HUDEP-2 (cell line): Measurements from ENCODE around the gene PPP1R3F.
"Not testable (repeated sequence)": the region's sequence is repeated elsewhere in the genome, so short reads cannot be mapped to it uniquely, and the experiment has no call there.

Source experiments
- DNase-seq, 76 experiments: peaks; one replicate each; lab custom pipeline; 2025; ENCODE audit not compliant: unreplicated experiment in 76 of 76; lab: John Stamatoyannopoulos, UW

PPP1R3F gene

GRCh38 chrX:49270249-49270921 lies 792 bp downstream of the PPP1R3F start:
- DNase-seq = no peak

GRCh38 chrX:49271341-49271740 lies 1.7 kb downstream of the PPP1R3F start:
- DNase-seq = peak in 1 of 76 experiments; percentile 0

- no peak for DNase-seq
Observed at GRCh38 chrX:49272421-49272820, 2.8 kb downstream of the PPP1R3F start.

DNA sequence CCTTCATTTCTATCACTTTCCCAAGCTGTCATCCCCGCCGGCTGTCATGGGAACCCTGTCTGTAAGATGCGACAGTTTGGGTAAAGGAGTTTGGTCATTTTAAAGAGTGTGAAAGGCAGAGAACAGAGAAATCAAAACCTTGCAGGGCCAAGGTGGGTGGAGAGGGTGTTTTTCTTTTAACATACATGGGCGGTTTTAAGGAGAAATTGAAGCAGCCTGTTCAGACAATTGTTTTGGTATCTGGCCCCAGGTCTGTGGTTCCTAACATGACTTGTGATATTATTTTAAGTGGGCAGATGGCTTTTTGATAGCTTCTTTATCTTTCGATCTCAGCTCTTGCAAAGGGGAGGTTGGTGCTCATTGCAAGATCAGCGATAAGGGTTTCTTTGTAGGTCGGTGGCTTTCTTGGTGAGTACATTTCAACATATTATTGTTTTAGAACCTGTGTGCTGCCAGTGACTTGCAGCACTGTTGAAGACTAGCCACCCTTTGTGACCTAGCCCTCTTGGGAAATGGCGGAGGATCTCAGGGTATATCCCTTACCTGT lies 3.7 kb downstream of the PPP1R3F start:
- peak in 8 of 76 experiments; percentile 0 to 37 (median 0) for DNase-seq

- DNase-seq = no peak
Observed at GRCh38 chrX:49276207-49276606, 6.6 kb downstream of the PPP1R3F start.

- DNase-seq = no peak
Observed at GRCh38 chrX:49276671-49277534, 7.3 kb downstream of the PPP1R3F start.

DNA sequence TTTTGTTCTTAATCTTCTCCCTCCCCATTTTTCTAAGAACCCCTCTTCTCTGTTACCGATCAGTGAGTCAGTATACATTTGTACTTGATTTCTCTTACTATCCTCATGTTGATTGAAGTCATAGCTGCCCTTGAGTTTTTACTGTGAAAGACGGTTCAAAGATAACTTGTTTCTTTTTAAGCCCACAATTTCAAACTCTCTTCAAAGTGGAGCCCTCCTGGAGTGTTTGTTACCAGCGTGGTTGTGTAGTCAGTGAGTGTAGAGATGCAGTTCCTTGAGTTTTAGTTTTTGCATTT lies 7.9 kb downstream of the PPP1R3F start:
- no peak for DNase-seq

GRCh38 chrX:49278081-49278480 lies 8.5 kb downstream of the PPP1R3F start:
- DNase-seq = no peak

- no peak for DNase-seq
Observed at GRCh38 chrX:49282647-49283011, 13.0 kb downstream of the PPP1R3F start.

GRCh38 chrX:49284212-49284611 lies 14.6 kb downstream of the PPP1R3F start:
- DNase-seq = no peak

GRCh38 chrX:49286136-49286535 lies 16.5 kb downstream of the PPP1R3F start:
- no peak for DNase-seq

GRCh38 chrX:49286581-49286980 lies 17.0 kb downstream of the PPP1R3F start:
- no peak for DNase-seq

DNA sequence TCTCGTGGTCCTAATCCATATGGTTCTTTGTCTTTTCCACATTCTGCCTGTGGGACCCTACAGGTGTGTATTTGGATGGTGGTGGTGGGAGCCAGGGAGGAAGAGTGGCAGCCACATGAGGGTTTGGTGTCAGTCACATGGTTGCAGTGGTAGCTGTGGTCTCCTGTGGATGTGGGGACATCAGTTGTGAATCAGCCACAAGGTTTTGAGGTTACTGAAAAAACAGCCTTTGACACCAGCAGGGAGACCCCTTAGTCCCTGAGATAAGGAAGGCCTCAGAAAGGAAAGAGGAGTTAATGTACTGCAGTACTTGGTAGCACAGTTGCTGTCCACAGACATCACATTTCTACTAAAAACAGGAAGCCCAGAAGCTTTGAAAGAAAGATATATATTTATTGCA lies 18.1 kb downstream of the PPP1R3F start:
- DNase-seq = no peak

DNA sequence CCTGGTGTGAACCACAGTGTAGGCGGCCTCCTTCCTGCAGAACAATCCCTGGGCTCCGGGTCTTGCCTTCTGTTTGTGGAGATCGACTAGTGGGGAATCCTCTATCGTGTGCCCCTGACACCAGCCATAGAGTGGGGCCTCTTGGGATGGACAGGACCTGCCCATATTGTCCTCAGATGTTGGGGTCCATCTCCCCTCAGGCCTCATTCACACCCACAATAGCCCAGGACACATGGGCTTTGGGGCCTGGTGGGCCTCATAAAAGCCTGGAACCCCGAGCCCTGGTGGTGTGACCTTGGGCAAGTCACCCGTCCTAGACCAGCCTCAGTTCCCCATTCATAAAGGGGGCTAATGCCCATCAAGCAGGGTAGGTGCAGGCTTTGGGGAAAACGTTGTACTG lies 20.6 kb downstream of the PPP1R3F start:
- DNase-seq = no peak

GRCh38 chrX:49291615-49292337 lies 22.2 kb downstream of the PPP1R3F start:
- peak in 54 of 76 experiments; percentile 0 to 61 (median 26) for DNase-seq

DNA sequence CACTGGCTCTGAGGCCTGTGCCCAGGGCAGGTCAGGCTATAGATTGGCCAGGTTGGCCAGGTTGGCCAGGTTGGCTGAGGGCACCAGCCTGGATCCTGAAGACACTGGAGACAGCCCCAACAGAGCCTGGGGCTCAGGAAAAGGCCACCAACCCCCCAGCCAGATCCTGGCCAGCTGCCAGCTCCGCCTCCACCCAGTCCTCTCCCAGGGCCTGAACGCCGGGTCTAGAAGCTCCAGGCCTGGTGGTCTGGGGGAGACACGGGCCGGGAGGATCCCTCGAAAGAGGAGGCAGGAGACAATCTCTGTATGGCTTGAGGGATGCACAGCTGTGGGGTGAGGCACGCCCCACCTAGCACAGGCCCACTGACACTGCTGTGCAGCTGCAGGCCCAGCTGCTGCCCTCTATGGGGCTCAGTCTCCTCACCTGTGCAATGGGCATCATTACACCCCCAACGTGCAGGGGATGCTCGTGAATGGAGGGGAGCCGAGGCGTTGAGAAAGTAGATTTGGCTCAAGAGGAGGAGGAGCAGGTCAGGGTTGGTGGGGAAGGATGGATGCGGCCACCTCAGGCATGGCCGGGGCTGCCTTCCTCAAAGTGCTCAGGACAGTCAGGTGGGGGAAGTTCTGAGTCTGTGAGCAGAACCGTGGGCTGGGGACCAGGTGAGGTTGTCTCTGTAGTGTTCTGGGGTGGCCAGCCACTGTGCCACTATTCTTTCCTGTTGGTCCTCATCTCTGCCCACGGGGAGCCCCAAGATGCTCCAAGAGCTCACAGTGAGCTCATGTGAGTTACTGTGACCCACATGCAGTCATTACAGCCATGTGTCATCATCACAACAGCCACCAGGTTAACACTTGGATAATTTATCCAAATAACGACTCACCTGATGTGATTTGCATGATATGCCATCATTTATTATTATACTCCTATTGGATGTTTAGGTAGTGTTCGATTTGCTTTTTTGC lies 23.1 kb downstream of the PPP1R3F start:
- DNase-seq = no peak

DNA sequence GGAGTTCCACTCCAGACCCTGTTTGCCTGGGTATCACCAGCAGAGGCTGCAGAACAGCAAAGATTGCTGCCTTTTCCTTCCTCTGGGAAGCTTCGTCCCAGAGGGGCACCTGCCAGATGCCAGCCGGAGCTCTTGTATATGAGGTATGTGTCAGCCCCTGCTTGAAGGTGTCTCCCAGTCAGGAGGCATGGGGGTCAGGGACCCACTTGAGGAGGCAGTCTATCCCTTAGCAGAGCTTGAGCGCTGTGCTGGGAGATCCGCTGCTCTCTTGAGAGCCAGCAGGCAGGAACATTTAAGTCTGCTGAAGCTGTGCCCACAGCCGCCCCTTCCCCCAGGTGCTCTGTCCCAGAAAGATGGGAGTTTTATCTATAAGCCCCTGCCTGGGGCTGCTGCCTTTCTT lies 29.7 kb downstream of the PPP1R3F start:
- DNase-seq = not testable (repeated sequence)

- DNase-seq = no peak
Observed at GRCh38 chrX:49300703-49301102, 31.1 kb downstream of the PPP1R3F start.

- no peak for DNase-seq
Observed at GRCh38 chrX:49303346-49303745, 33.8 kb downstream of the PPP1R3F start, which contains the start of gene GAGE10. Gene GAGE10, plus strand, starts transcription at chrX:49303646. Its CDS starts 1,214 bp downstream, at chrX:49304860.

- DNase-seq = not testable (repeated sequence)
Observed at GRCh38 chrX:49307775-49308174, 38.2 kb downstream of the PPP1R3F start.
